HepG2 (cell line): Measurements from ENCODE around the gene WNT1. TPM values are rescaled to one million over a fixed set of nuclear protein-coding genes. Genes with fewer than 3 reads are reported as not detected.

Source experiments
- BHLHE40 ChIP-seq: IDR thresholded peaks from 2 replicates; pipeline ENCODE4 v1.6.1; 2011; ENCODE audit warnings: low read length, improper control_type of control experiment
- CBX5 ChIP-seq: sonication (generic); formaldehyde crosslinking; IDR thresholded peaks from 2 replicates; pipeline ENCODE4 v1.4.0; 2020; ENCODE audit warnings: missing genetic modification reagents, borderline replicate concordance
- ELK4 ChIP-seq: sonication (generic); formaldehyde crosslinking; IDR thresholded peaks from 2 replicates; pipeline ENCODE4 v1.9.0; 2021; ENCODE audit warnings: missing genetic modification reagents, borderline replicate concordance
- GLI4 ChIP-seq: sonication (generic); formaldehyde crosslinking; IDR thresholded peaks from 2 replicates; pipeline ENCODE4 v1.5.1; 2020; ENCODE audit warnings: missing genetic modification reagents, mild to moderate bottlenecking, moderate library complexity, borderline replicate concordance
- HNRNPUL1 ChIP-seq: fragments of 200-400 bp; formaldehyde crosslinking; IDR thresholded peaks from 2 replicates; pipeline ENCODE4 v1.6.1; 2017; ENCODE audit warnings: low read depth, mild to moderate bottlenecking, low read length, moderate library complexity
- SAFB2 ChIP-seq: sonication (generic); formaldehyde crosslinking; IDR thresholded peaks from 2 replicates; pipeline ENCODE4 v1.5.1; 2020; ENCODE audit warnings: missing genetic modification reagents, low read depth, mild to moderate bottlenecking, borderline replicate concordance
- SMYD3 ChIP-seq: sonication (generic); formaldehyde crosslinking; IDR thresholded peaks from 2 replicates; pipeline ENCODE4 v1.8.1; 2023; ENCODE audit warnings: mild to moderate bottlenecking, missing genetic modification reagents
- SNAPC4 ChIP-seq: sonication (generic); formaldehyde crosslinking; IDR thresholded peaks from 2 replicates; pipeline ENCODE4 v1.4.0; 2020; ENCODE audit warnings: mild to moderate bottlenecking, missing genetic modification reagents
- STAG1 ChIP-seq: sonication (generic); formaldehyde crosslinking; IDR thresholded peaks from 2 replicates; pipeline ENCODE4 v1.4.0; 2020; ENCODE audit warnings: missing genetic modification reagents
- SYNCRIP ChIP-seq: fragments of 200-400 bp; formaldehyde crosslinking; IDR thresholded peaks from 2 replicates; pipeline ENCODE4 v1.6.1; 2018; ENCODE audit warnings: mild to moderate bottlenecking, low read depth, low read length; ENCODE audit not compliant: insufficient read depth
- TEAD3 ChIP-seq: optimal IDR thresholded peaks from 2 replicates; pipeline ENCODE3; 2016; ENCODE audit warnings: borderline replicate concordance
- THAP9 ChIP-seq: sonication (generic); formaldehyde crosslinking; IDR thresholded peaks from 2 replicates; pipeline ENCODE4; 2020; ENCODE audit warnings: missing genetic modification reagents, mild to moderate bottlenecking, borderline replicate concordance
- ZFP36L1 ChIP-seq: sonication (generic); formaldehyde crosslinking; IDR thresholded peaks from 2 replicates; pipeline ENCODE4 v1.8.0; 2022; ENCODE audit warnings: mild to moderate bottlenecking, missing genetic modification reagents, moderate library complexity
- ZFP37 ChIP-seq: sonication (generic); formaldehyde crosslinking; IDR thresholded peaks from 2 replicates; pipeline ENCODE4 v1.4.0; 2020; ENCODE audit warnings: missing genetic modification reagents, borderline replicate concordance
- ZNF124 ChIP-seq: sonication (generic); formaldehyde crosslinking; IDR thresholded peaks from 2 replicates; pipeline ENCODE4 v1.4.0; 2020; ENCODE audit warnings: missing genetic modification reagents
- ZNF746 ChIP-seq: sonication (generic); formaldehyde crosslinking; IDR thresholded peaks from 2 replicates; pipeline ENCODE4 v1.8.0; 2022; ENCODE audit warnings: mild to moderate bottlenecking, missing genetic modification reagents
- polyA plus RNA-seq, 8 experiments: library from polyadenylated mRNA; depleted of rRNA in 3 of 8; stranded (reverse) in 7 of 8; unstranded in 1 of 8; fragments of >200 nt; fragmentation: Illumina TruSeq in 4 of 8; extraction: Trizol in 4 of 8; gene quantifications; 2 replicates each; pipeline versions ENCODE4 v1.2.1 to v1.2.3, GENCODE V29; 2011 to 2016; ENCODE audit warnings: low read depth in 4 of 8, missing spikeins in 1 of 8, mixed read lengths in 1 of 8; ENCODE audit not compliant: insufficient read depth in 1 of 8
- total RNA-seq, 5 experiments: library from RNA; depleted of rRNA; stranded (reverse); fragments of >200 nt; fragmentation: Illumina TruSeq; extraction: Trizol; gene quantifications; 2 replicates each; pipeline ENCODE4 v1.2.3, GENCODE V29; 2016; ENCODE audit warnings: low read depth in 1 of 5

The WNT1 gene
- total and polyA plus RNA-seq, 2 of the 13 experiments (the other 11 are each of a cell fraction or from before 2014, with no cell fraction given) = not detected

- TF ChIP-seq SNAPC4 (CRISPR knock-in tag) (peak; percentile 81; the same call in 1 of the 2 replicates), THAP9 (CRISPR knock-in tag) (no peak), GLI4 (CRISPR knock-in tag) (peak; percentile 89; the same call in 1 of the 2 replicates), ZNF746 (CRISPR knock-in tag) (peak; percentile 71; the same call in 1 of the 2 replicates), ZFP37 (CRISPR knock-in tag) (peak; percentile 97), CBX5 (CRISPR knock-in tag) (no peak), SAFB2 (CRISPR knock-in tag) (peak; percentile 80; the same call in 1 of the 2 replicates), TEAD3 (CRISPR knock-in tag) (no peak), ELK4 (CRISPR knock-in tag) (no peak), BHLHE40 (peak; percentile 39), ZNF124 (CRISPR knock-in tag) (no peak; the same call in 1 of the 2 replicates), HNRNPUL1 (no peak), SMYD3 (CRISPR knock-in tag) (no peak; the same call in 1 of the 2 replicates), SYNCRIP (no peak), STAG1 (CRISPR knock-in tag) (no peak), ZFP36L1 (CRISPR knock-in tag) (peak; percentile 84)
Measured at GRCh38 chr12:48998497-48999353, 20.6 kb downstream of the WNT1 start (continued).
